ENCODE data around the gene ZDHHC8. TPM values are rescaled to one million over a fixed set of nuclear protein-coding genes. Genes with fewer than 3 reads are reported as not detected.

Gene ZDHHC8
- total and polyA plus RNA-seq, 10 of the 15 experiments (the other 5 are each of a cell fraction or from before 2014, with no cell fraction given), result 0.03 to 46.3 (median 5.3) TPM

DNA sequence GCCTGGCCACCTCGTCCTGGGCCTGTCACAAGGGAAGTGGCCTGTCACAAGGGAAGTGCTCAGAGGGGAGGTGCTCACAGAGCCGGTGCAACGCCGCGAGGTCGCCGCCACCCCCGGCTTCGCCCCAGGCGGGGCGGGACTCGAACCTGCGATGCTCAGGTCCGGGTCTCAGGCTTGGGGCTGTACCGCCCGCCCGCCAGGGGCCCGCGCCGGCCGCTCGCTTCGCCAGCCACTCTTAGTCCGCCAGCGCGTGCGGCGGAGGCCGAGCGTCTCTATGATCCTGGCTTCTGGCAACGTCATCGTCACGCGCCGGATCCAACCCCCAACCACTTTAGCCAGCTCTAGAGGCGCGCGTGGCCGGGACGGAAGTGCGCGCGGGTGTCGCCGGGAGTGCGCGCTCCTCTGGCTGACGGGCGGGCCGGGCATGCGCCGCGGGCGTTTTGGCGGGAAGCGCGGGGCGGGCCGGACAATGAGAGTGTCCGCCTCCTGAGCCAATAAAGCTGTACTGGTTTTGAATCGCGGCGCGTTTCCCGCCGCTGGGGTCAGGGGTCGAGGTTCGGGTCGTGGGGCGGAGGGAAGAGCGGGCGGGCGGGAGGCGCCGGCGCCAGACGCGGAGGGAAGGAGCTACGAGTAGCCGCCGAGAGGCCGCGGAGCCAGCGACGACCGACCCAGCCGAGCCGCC, 14.5 kb upstream of the ZDHHC8 start, which contains the start of gene TRMT2A:
TRMT2A (minus strand) TSS at position 276 of the 682 bp plus-strand sequence. CDS start 320 bp downstream, outside the sequence.
- Histone ChIP-seq H2AFZ (ENCODE audit: control insufficient read depth, low read depth, low read length) (peak within 1 kb of the TSS; percentile 76), H3K4me2 (ENCODE audit: control insufficient read depth, insufficient read depth) (peak within 1 kb of the TSS; percentile 96), H4K20me1 (ENCODE audit: control insufficient read depth, insufficient read depth) (0 out of 2 replicates have a peak, but pooled peaks cover 2% of the 10 kb centered on the region), H3K27ac (ENCODE audit: control insufficient read depth, insufficient read depth) (peak within 1 kb of the TSS; percentile 91), H3K27me3 (replicated peaks in 1 of 2; ENCODE audit: control insufficient read depth in 2 of 2, insufficient read depth in 2 of 2, low read length in 1 of 2) (no peaks in the 10 kb centered on the region), H3K79me2 (ENCODE audit: control insufficient read depth, insufficient read depth, low read length) (peaks cover 67% of the 10 kb centered on the region), H3K9me3 (replicated peaks; ENCODE audit: control insufficient read depth, insufficient read depth, low read length) (no peaks in the 10 kb centered on the region), H3K36me3 (ENCODE audit: control insufficient read depth in 2 of 2, insufficient read depth in 2 of 2, low read length in 1 of 2) (peaks cover 32 to 39% of the 10 kb centered on the region in 2 experiments), H3K4me3 (peak within 1 kb of the TSS; percentile 83), H3K9ac (ENCODE audit: control insufficient read depth, insufficient read depth, low read length) (peak within 1 kb of the TSS; percentile 99), H3K4me1 (ENCODE audit: control insufficient read depth, insufficient read depth, low read length) (peaks cover 28% of the 10 kb centered on the region)
- intact Hi-C loops (cut with micrococcal nuclease; ENCODE audit: unreplicated experiment), result loop anchor here (5.0 kb wide), 1 partner anchor 145 kb away; no protein-coding TSS in a partner anchor
- ChIA-PET SMC1A (ENCODE audit: uncharacterized antibody, unreplicated experiment) (no interaction called here), POLR2A (interaction anchor here (0.8 to 1.5 kb wide), 6 partner anchors 34 to 174 kb away, joined by 3 to 5 read pairs (median 4); partner anchors contain the start of gene TANGO2), RAD21 (ENCODE audit: unreplicated experiment) (no interaction called here), CTCF (interaction anchor here (0.9 to 1.5 kb wide), 2 partner anchors 38 to 387 kb away, joined by 3 read pairs; no protein-coding TSS in a partner anchor)
- in situ Hi-C loops (cut with MboI), result no loop called here
- no TSS peak for BruUV-seq (replicated peaks)
- peak; percentile 84 for ATAC-seq
- peak; percentile 95 for FAIRE-seq
- WGBS (ENCODE audit: insufficient coverage, insufficient replicate concordance, low lambda C conversion rate, missing lambda C conversion rate), result under 1% methylated on average over 64 of the region's 88 CpGs
- peak; percentile 86 for DNase-seq (ENCODE audit: low read depth, low spot score)
- TF ChIP-seq CHD2 (IDR thresholded peaks at IDR 0.05; ENCODE audit: borderline replicate concordance, low read depth, low read length), result peak; percentile 76; the same call in 1 of the 2 replicates
- TF ChIP-seq MTA2 (IDR thresholded peaks at IDR 0.05; ENCODE audit: low read depth), result peak; percentile 76
- TF ChIP-seq TARDBP (IDR thresholded peaks at IDR 0.05; ENCODE audit: borderline replicate concordance), result peak; percentile 99
- no peak for TF ChIP-seq IKZF2 (IDR thresholded peaks at IDR 0.05)
- TF ChIP-seq MXI1 (IDR thresholded peaks at IDR 0.05; ENCODE audit: low read depth, low read length), result peak; percentile 91
- TF ChIP-seq, protein P1, sequence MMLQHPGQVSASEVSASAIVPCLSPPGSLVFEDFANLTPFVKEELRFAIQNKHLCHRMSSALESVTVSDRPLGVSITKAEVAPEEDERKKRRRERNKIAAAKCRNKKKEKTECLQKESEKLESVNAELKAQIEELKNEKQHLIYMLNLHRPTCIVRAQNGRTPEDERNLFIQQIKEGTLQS (IDR thresholded peaks at IDR 0.05; ENCODE audit: borderline replicate concordance, extremely low read depth, low read depth, low read length), result peak; percentile 60; the same call in 1 of the 2 replicates
- TF ChIP-seq ZZZ3 (IDR thresholded peaks at IDR 0.05; ENCODE audit: control insufficient read depth, insufficient read length, low read depth), result no peak
- no peak for TF ChIP-seq PAX5 (IDR thresholded peaks at IDR 0.05; ENCODE audit: borderline replicate concordance, low read depth, low read length)
- TF ChIP-seq PAX8 (IDR thresholded peaks at IDR 0.05), result no peak
- no peak for TF ChIP-seq CEBPZ (IDR thresholded peaks at IDR 0.05; ENCODE audit: low read depth, low read length)
- TF ChIP-seq, protein P2, sequence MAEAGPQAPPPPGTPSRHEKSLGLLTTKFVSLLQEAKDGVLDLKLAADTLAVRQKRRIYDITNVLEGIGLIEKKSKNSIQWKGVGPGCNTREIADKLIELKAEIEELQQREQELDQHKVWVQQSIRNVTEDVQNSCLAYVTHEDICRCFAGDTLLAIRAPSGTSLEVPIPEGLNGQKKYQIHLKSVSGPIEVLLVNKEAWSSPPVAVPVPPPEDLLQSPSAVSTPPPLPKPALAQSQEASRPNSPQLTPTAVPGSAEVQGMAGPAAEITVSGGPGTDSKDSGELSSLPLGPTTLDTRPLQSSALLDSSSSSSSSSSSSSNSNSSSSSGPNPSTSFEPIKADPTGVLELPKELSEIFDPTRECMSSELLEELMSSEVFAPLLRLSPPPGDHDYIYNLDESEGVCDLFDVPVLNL (IDR thresholded peaks at IDR 0.05; ENCODE audit: low read depth, low read length), result peak; percentile 89
- no peak for TF ChIP-seq BRCA1 (IDR thresholded peaks at IDR 0.05; ENCODE audit: low read depth, low read length)
- TF ChIP-seq ETV6 (conservative IDR thresholded peaks at IDR 0.05 in 1 of 2, IDR thresholded peaks at IDR 0.05 in 1 of 2; ENCODE audit: borderline replicate concordance in 1 of 2, low read depth in 1 of 2), result no peak
- no peak for TF ChIP-seq SKIL (IDR thresholded peaks at IDR 0.05; ENCODE audit: low read depth, poor library complexity, severe bottlenecking)

Data from GM12878 (cell line).